GM21723 (cell line): ENCODE data around the gene CAMK2D.
A peak's percentile ranks its signal among the peaks of the same experiment; 100 is the strongest.

Experiments used
- ATAC-seq: cut with Tn5 transposase; IDR thresholded peaks from one replicate; pipeline ENCODE4 v1.9.1; 2021; ENCODE audit warnings: mild to moderate bottlenecking, moderate library complexity; ENCODE audit not compliant: unreplicated experiment

CAMK2D gene

GRCh38 chr4:113576947-113577678 lies 184.4 kb downstream of the CAMK2D start:
- no peak for ATAC-seq

DNA sequence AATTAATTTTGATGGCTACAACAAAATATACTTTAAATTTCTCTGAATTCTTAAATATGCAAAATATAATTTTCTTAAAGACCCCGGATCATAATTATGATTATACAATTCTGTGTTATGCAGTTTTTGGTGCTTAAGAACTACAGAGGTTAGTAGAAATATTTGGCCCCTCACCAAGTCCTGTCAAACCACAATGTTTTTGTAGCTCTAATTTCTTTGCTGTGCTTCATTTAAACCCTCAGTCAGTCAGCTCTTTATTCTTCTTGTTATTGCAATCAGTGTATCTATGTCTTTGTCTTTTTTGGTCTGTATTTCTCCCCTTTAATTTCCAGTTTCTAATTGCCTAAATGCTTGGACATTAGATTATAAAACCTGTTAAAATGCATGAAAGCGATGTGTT lies 186.1 kb downstream of the CAMK2D start:
- ATAC-seq: no peak

DNA sequence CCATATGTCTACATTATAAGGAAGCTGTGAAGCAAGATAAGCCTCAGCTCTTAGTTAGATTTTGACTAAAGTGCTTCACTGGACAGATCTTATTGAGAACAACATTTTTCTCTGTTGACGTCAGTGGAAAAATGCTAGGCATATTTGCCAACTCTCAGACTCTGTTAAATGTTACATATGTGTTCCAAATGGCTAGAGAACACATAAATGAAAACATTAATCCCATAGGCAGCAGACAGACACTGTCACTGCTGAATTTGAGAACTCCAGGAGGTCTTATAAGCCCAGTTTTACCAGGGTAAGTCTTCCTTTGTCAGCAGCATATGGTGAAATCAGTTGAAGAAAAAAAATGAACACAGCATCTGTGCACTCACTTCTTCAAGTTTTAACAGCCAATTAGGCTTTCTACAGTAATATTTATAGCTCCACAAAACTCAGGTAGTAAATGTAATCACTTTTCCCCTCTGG lies 186.9 kb downstream of the CAMK2D start:
- no peak for ATAC-seq

- ATAC-seq: no peak
These were observed 188.9 kb downstream of the CAMK2D start for GRCh38 chr4:113572620-113573019.

GRCh38 chr4:113566015-113566795 lies 195.3 kb downstream of the CAMK2D start:
- ATAC-seq: peak; percentile 29

- no peak for ATAC-seq
These were observed 195.9 kb downstream of the CAMK2D start for GRCh38 chr4:113565702-113566012.

DNA sequence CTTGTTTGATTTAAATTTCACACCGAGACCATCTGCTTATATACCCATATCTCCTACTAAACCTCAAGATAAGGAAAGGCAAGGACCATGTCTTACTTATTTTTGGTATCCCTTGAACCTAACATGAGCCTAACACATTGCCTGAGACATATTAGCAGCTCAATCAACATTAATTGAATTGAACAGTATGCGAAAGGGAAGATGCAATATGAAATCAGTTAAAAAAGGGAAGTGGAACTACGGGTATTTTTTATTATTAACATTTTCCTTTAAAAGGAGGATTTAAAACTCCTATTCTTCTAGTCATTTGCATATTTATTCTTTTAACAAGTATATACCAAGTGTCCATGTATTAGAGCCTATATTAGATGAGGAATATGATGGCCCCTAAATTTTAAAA lies 197.0 kb downstream of the CAMK2D start:
- peak; percentile 35 for ATAC-seq

DNA sequence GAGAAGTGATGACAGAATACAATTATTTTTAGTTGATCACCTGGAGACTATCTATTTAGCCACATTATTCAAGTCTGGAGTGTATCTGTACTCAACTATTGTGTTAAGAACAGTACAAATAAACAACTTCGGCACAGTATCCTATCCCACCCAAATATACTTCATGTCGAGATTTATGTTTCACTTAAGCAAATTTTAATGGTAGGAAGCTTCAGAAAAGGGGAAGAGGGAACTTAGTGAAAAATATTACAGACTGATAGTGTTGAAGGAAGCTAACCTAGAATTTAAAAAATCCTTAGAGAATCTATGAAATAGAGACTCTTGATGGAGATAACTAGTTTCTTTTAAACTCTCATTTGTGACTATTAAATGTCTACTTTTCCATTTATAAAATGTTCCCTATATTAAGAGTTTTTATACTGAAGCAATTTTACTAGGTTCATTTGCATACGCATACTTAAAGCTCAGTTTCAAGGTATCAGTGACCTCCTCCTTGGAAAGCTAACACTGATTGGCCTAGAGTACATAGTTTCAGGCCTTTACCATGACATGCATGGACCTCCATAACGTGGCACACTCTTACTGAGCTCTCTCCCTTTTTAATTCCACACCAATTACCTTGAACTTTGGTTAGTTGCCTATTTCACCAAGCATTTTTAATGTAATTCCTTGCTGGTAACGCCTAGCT lies 197.7 kb downstream of the CAMK2D start:
- ATAC-seq: no peak

- ATAC-seq: no peak
These were observed 199.8 kb downstream of the CAMK2D start for GRCh38 chr4:113561758-113562157.

GRCh38 chr4:113561092-113561491 lies 200.4 kb downstream of the CAMK2D start:
- ATAC-seq: no peak

GRCh38 chr4:113560579-113560978 lies 201.0 kb downstream of the CAMK2D start:
- ATAC-seq: no peak

DNA sequence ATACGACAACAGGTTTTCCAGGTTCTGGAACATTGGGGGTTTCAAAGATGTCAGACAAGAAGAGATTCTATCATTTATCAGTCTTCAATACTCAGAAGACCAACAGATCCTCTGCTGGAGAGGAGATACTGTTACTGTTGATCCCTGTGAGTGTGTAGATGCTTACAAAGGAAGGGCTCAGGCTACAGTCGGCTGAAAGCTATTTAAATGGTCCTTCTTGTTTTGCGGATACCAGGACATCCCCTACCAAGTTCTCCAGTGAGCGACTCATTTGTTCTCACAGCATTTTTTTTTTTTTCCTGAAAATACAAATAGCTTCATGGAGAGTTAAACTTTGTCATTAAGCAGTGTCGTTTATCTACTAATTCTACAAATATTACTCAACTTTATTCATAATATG lies 201.6 kb downstream of the CAMK2D start:
- ATAC-seq: no peak

- no peak for ATAC-seq
These were observed 205.0 kb downstream of the CAMK2D start for GRCh38 chr4:113556382-113557134.

- no peak for ATAC-seq
These were observed 205.7 kb downstream of the CAMK2D start for GRCh38 chr4:113555868-113556267.

DNA sequence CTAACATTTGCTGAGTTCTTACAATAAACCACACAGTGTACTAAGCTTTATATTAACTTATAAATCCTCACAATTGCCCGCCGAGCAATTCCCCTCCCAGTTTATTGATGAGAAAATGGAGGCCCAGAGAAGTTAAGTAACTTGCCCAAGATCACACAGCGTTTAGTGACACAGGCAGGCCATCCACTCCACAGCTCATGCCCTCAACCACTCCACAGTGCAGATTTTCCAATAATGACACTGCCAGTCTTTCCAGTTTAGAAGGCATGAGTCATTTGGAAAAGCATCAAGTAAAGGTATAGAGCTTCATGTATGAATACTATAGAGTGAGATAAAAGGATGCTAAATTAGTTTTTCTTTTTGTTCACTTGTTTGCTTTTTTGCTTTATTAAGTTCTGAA lies 208.5 kb downstream of the CAMK2D start:
- no peak for ATAC-seq

- ATAC-seq: no peak
These were observed 211.0 kb downstream of the CAMK2D start for GRCh38 chr4:113550510-113550909.

GRCh38 chr4:113548303-113548702 lies 213.2 kb downstream of the CAMK2D start:
- ATAC-seq: no peak

GRCh38 chr4:113547487-113548042 lies 214.0 kb downstream of the CAMK2D start:
- peak; percentile 99 for ATAC-seq

DNA sequence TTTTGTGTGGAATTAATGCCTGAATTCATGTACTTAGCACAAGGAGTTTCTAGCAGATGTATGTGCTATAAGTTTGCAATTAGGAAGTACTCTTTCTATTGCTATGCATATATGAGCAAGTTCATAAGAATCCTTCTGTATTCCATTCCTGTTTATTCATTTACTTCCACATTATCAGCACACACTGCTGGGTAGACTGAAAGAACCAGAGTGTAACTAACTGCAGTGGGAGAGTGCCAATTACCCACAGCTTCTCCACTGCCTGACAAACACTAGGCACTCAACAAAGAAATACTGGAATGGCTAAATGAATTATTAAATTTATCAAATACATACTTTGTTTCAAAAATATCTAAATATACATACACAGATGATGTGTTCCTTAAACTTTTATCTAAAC lies 219.6 kb downstream of the CAMK2D start:
- no peak for ATAC-seq

DNA sequence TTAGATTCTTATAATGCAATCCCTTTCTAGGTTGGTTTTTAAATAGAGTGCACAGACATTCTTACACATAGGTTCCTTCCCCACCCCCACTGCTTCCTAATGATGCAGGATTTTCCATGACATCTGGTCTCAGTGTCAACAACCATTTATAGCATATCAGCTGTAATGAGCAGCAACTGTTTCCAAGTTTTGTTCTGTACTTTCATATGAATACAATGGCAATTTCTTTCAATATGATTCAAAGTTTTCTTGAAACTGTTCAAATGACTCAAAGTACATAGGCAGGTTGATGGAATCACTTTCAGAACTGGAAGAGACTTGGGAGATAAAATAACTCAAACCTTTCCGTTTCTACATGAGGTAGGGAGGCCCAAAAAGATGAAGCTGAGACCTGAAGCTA lies 220.7 kb downstream of the CAMK2D start:
- ATAC-seq: no peak

GRCh38 chr4:113539408-113539807 lies 222.1 kb downstream of the CAMK2D start:
- ATAC-seq: no peak
